Dermis lymphatic vessel endothelial cell (primary cell): ENCODE results near the gene MED15. TPM values are rescaled to one million over a fixed set of nuclear protein-coding genes. Genes with fewer than 3 reads are reported as not detected.

Experiments used
- total RNA-seq: library from RNA; depleted of rRNA; stranded (reverse); fragments of >200 nt; gene quantifications from 2 replicates; pipeline ENCODE4 v1.2.1, GENCODE V29; 2014

MED15 gene
- total RNA-seq = 20.5 and 20.6 TPM in 2 replicates

DNA sequence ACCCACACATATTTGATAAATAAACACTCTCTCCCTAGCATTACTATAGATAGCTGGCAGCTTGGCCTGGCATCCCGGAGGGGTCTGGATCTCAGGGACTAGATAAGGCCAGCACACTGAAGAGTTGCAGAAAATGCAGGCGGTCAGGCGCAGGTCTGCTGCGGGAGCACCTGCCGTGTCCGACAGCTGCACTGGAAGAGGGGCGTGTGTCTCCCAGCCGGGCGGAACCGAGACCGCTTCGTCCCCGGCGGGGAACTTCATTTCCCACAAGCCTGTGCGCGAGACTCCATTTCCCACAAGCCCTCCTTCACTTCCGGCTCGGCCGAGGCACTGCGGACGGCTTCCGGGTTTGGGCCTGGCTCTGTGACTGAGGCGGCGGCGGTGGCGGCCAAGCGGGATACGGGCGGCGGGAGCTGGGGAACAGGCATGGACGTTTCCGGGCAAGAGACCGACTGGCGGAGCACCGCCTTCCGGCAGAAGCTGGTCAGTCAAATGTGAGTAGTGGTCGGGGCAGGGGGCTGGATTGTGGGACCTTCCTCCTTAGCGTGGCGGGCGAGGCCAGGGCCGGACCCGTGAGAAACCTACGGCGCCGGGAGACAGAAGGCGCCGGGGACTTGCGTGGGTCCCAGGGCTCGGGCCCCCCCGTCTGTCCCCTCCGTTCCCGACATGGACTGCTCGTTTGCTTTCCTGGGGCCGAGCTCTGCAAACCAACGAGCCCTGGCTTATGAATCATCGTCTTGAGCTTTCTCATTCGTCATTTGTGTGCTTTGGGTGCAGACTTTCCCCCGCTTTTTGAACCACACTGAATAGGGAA lies at the start of gene MED15:
TSS of gene MED15 (plus strand) at position 358 of the 814 bp plus-strand sequence. CDS start at position 427, 69 bp downstream.

GRCh38 chr22:20494978-20495860 lies 12.2 kb upstream of the MED15 start, which contains the start of gene KLHL22:
Gene KLHL22, minus strand, starts transcription at chr22:20495795. Its CDS starts 6,584 bp downstream, at chr22:20489211.

Other genes starting within 250 kb of the MED15 start
- 0.77 and 1.3 TPM in 2 replicates for gene RTN4R, start 239.3 kb upstream of the MED15 start, total RNA-seq
- gene DGCR6L, start 187.6 kb upstream of the MED15 start, total RNA-seq = 42.0 and 43.2 TPM in 2 replicates
- 8.8 and 16.7 TPM in 2 replicates for gene ZNF74, start 113.5 kb upstream of the MED15 start, total RNA-seq
- 4.4 and 5.7 TPM in 2 replicates for gene SCARF2, start 69.8 kb upstream of the MED15 start, total RNA-seq
- 17.7 and 19.0 TPM in 2 replicates for gene KLHL22, start 11.8 kb upstream of the MED15 start, total RNA-seq